SH-SY5Y (cell line): ENCODE results near the gene PAGE2B.

Source experiments
- GATA2 ChIP-seq: IDR thresholded peaks from 2 replicates; pipeline ENCODE4 v1.6.1; 2011; ENCODE audit warnings: mild to moderate bottlenecking, low read depth, low read length
- GATA3 ChIP-seq: IDR thresholded peaks from 2 replicates; pipeline ENCODE4 v1.6.1; 2011; ENCODE audit warnings: low read depth, mild to moderate bottlenecking, low read length, moderate library complexity

PAGE2B gene

GRCh38 chrX:55074851-55075467 is at the start of gene PAGE2B:
Gene PAGE2B (plus strand): TSS chrX:55075030. CDS start chrX:55076042, 1,012 bp downstream.
- TF ChIP-seq GATA2 (no peak), GATA3 (no peak)

GRCh38 chrX:55026143-55026542 is 48.7 kb upstream of the PAGE2B start:
- TF ChIP-seq GATA3 (no peak), GATA2 (no peak)

- TF ChIP-seq GATA3 (no peak), GATA2 (no peak)
Observed at GRCh38 chrX:55026840-55027239, 48.0 kb upstream of the PAGE2B start.

- TF ChIP-seq GATA3 (no peak), GATA2 (no peak)
Observed at GRCh38 chrX:55028040-55028439, 46.8 kb upstream of the PAGE2B start.

GRCh38 chrX:55028611-55029010 is 46.2 kb upstream of the PAGE2B start:
- TF ChIP-seq GATA3, result no peak
- TF ChIP-seq GATA2, result no peak

- TF ChIP-seq GATA2, result no peak
- no peak for TF ChIP-seq GATA3
Observed at GRCh38 chrX:55029291-55029690, 45.5 kb upstream of the PAGE2B start.

- TF ChIP-seq GATA3 (no peak), GATA2 (no peak)
Observed at GRCh38 chrX:55030271-55031205, 44.3 kb upstream of the PAGE2B start, which contains the start of gene ALAS2. Gene ALAS2 (minus strand): TSS chrX:55030977. CDS start chrX:55026000, 4,977 bp downstream.

GRCh38 chrX:55033429-55033828 is 41.4 kb upstream of the PAGE2B start:
- no peak for TF ChIP-seq GATA2
- TF ChIP-seq GATA3, result no peak

GRCh38 chrX:55039471-55039870 is 35.4 kb upstream of the PAGE2B start:
- TF ChIP-seq GATA3, result no peak
- no peak for TF ChIP-seq GATA2

GRCh38 chrX:55041514-55041913 is 33.3 kb upstream of the PAGE2B start:
- no peak for TF ChIP-seq GATA3
- TF ChIP-seq GATA2, result no peak

GRCh38 chrX:55056820-55057674 is 17.8 kb upstream of the PAGE2B start:
- TF ChIP-seq GATA3 (no peak), GATA2 (no peak)

- TF ChIP-seq GATA2, result no peak
- no peak for TF ChIP-seq GATA3
Observed at GRCh38 chrX:55057675-55058249, 17.1 kb upstream of the PAGE2B start.

- TF ChIP-seq GATA3, result no peak
- TF ChIP-seq GATA2, result no peak
Observed at GRCh38 chrX:55072286-55072685, 2.5 kb upstream of the PAGE2B start.
